IMR-90 (cell line): ENCODE results near the gene KMT2E. TPM values are rescaled to one million over a fixed set of nuclear protein-coding genes. Genes with fewer than 3 reads are reported as not detected.

Experiments used
- ATAC-seq: fragments of 200-7000 bp; cut with Tn5 transposase; 2 replicates; pipeline ENCODE4 v1.9.1; 2020; ENCODE audit warnings: low read depth, mild to moderate bottlenecking, moderate library complexity
- BruUV-seq: library from RNA; stranded (reverse); fragments of 400-500 nt; replicated peaks from 2 replicates; lab custom pipeline; 2021; lab: Mats Ljungman, UMichigan
- CTCF ChIA-PET: fragments of 300-600 bp; formaldehyde crosslinking; extraction: SDS; loops from one replicate; lab custom pipeline; 2021; ENCODE audit warnings: antibody characterized with exemption; lab: Yijun Ruan, JAX
- POLR2A ChIA-PET: fragments of 300-600 bp; sonication (Branson Sonifier 250); formaldehyde crosslinking; loops from one replicate; lab custom pipeline; 2022; ENCODE audit warnings: antibody characterized with exemption; ENCODE audit not compliant: unreplicated experiment; lab: Charles Lee
- DNase-seq: peaks from one replicate; pipeline ENCODE4 v3.0.0; 2013
- H2AFZ ChIP-seq: replicated peaks from 2 replicates; pipeline ENCODE3; 2013; ENCODE audit warnings: low read length, mild to moderate bottlenecking; ENCODE audit not compliant: poor library complexity
- H2AK5ac ChIP-seq: 2 replicates; pipeline ENCODE4 v1.6.1; 2013; ENCODE audit warnings: low read depth, low read length, inconsistent platforms
- H2AK9ac ChIP-seq: replicated peaks from 2 replicates; pipeline ENCODE3; 2013; ENCODE audit warnings: mild to moderate bottlenecking, low read depth, low read length, moderate library complexity; ENCODE audit not compliant: poor library complexity
- H2BK120ac ChIP-seq: 2 replicates; pipeline ENCODE4 v1.6.1; 2013; ENCODE audit warnings: low read depth, low read length, inconsistent platforms
- H2BK15ac ChIP-seq: 3 replicates; pipeline ENCODE4 v1.6.1; 2013; ENCODE audit warnings: low read depth, low read length, inconsistent platforms
- H2BK20ac ChIP-seq: 2 replicates; pipeline ENCODE4 v1.6.1; 2013; ENCODE audit warnings: low read depth, mild to moderate bottlenecking, inconsistent platforms, low read length, moderate library complexity
- H2BK5ac ChIP-seq: 2 replicates; pipeline ENCODE4 v1.6.1; 2013; ENCODE audit warnings: mild to moderate bottlenecking, low read depth, low read length, inconsistent platforms; ENCODE audit not compliant: poor library complexity, severe bottlenecking
- H3K14ac ChIP-seq: replicated peaks from 2 replicates; pipeline ENCODE4 v1.6.1; 2013; ENCODE audit warnings: low read depth, low read length, inconsistent platforms
- H3K18ac ChIP-seq: 2 replicates; pipeline ENCODE4 v1.6.1; 2013; ENCODE audit warnings: low read depth, low read length, control low read depth
- H3K23ac ChIP-seq: 2 replicates; pipeline ENCODE4 v1.6.1; 2013; ENCODE audit warnings: low read depth, low read length, inconsistent platforms
- H3K27ac ChIP-seq: 2 replicates; pipeline ENCODE4 v1.5.1; 2013; ENCODE audit warnings: mild to moderate bottlenecking, control low read depth, low read length; ENCODE audit not compliant: insufficient read depth
- H3K27me3 ChIP-seq: 2 replicates; pipeline ENCODE4 v1.6.1; 2013; ENCODE audit warnings: low read length; ENCODE audit not compliant: control insufficient read depth, insufficient read depth
- H3K36me3 ChIP-seq: 2 replicates; pipeline ENCODE4 v1.6.1; 2013; ENCODE audit warnings: low read length, mixed read lengths; ENCODE audit not compliant: control insufficient read depth, insufficient read depth
- H3K4ac ChIP-seq: 2 replicates; pipeline ENCODE4 v1.6.1; 2013; ENCODE audit warnings: low read depth, low read length, inconsistent platforms
- H3K4me1 ChIP-seq: 2 replicates; pipeline ENCODE4 v1.6.1; 2013; ENCODE audit warnings: low read length, mixed read lengths; ENCODE audit not compliant: control insufficient read depth, insufficient read depth
- H3K4me2 ChIP-seq: 2 replicates; pipeline ENCODE4 v1.6.1; 2013; ENCODE audit warnings: low read depth, mild to moderate bottlenecking, control low read depth, low read length, moderate library complexity
- H3K4me3 ChIP-seq: 2 replicates; pipeline ENCODE4 v1.5.1; 2013; ENCODE audit warnings: low read depth, mild to moderate bottlenecking, control low read depth, low read length, moderate library complexity; ENCODE audit not compliant: insufficient read depth
- H3K56ac ChIP-seq: 2 replicates; pipeline ENCODE4 v1.6.1; 2013; ENCODE audit warnings: low read length, inconsistent platforms; ENCODE audit not compliant: insufficient read depth; ENCODE audit errors: extremely low read depth
- H3K79me1 ChIP-seq, 2 experiments: 2 replicates each; pipeline ENCODE4 v1.6.1; 2013; ENCODE audit warnings: low read length in 2 of 2, inconsistent platforms in 1 of 2, low read depth in 1 of 2
- H3K9ac ChIP-seq: 2 replicates; pipeline ENCODE4 v1.6.1; 2013; ENCODE audit warnings: low read depth, low read length, control low read depth
- H3K9me1 ChIP-seq: 2 replicates; pipeline ENCODE4 v1.6.1; 2013; ENCODE audit warnings: low read length, inconsistent platforms; ENCODE audit not compliant: insufficient read depth
- H3K9me3 ChIP-seq: 2 replicates; pipeline ENCODE4 v1.6.1; 2013; ENCODE audit warnings: low read length; ENCODE audit not compliant: control insufficient read depth, insufficient read depth
- H4K20me1 ChIP-seq: 2 replicates; pipeline ENCODE4 v1.6.1; 2013; ENCODE audit warnings: low read length, inconsistent platforms; ENCODE audit not compliant: insufficient read depth
- H4K5ac ChIP-seq: 2 replicates; pipeline ENCODE4 v1.6.1; 2013; ENCODE audit warnings: mild to moderate bottlenecking, low read depth, low read length, control low read depth
- H4K8ac ChIP-seq, 2 experiments: 2 replicates each; pipeline ENCODE4 v1.6.1; 2013; ENCODE audit warnings: low read depth in 2 of 2, low read length in 2 of 2, control low read depth in 1 of 2, inconsistent platforms in 1 of 2
- H4K91ac ChIP-seq: 2 replicates; pipeline ENCODE4 v1.6.1; 2013; ENCODE audit warnings: low read depth, low read length, inconsistent platforms; ENCODE audit not compliant: insufficient read depth
- MAFK ChIP-seq: IDR thresholded peaks from 2 replicates; pipeline ENCODE4 v1.6.1; 2012; ENCODE audit warnings: low read depth, low read length, improper control_type of control experiment
- RAD21 ChIP-seq: IDR thresholded peaks from 2 replicates; pipeline ENCODE4 v1.6.1; 2012; ENCODE audit warnings: low read length, improper control_type of control experiment
- RCOR1 ChIP-seq: IDR thresholded peaks from 2 replicates; pipeline ENCODE4 v1.6.1; 2012; ENCODE audit warnings: mild to moderate bottlenecking, low read length, improper control_type of control experiment; ENCODE audit not compliant: insufficient replicate concordance
- USF2 ChIP-seq: fragments of 150-350 bp; IDR thresholded peaks from 2 replicates; pipeline ENCODE4 v1.6.1; 2017; ENCODE audit warnings: mild to moderate bottlenecking, antibody characterized with exemption, low read length, low read depth
- WGBS, 2 experiments: methylation state at CpG; one replicate each; pipeline versions ENCODE4 v1.1.5 to v1.1.7; 2013; ENCODE audit warnings: missing lambda C conversion rate in 2 of 2; ENCODE audit not compliant: insufficient read length in 1 of 2; ENCODE audit errors: extremely low coverage in 2 of 2; 5-methylcytosine and 5-hydroxymethylcytosine counted together
- dilution Hi-C: fragments of 300-500 bp; cut with HindIII; formaldehyde crosslinking; loops from one replicate; pipeline ENCODE4 v1.14.3; 2018; ENCODE audit warnings: low sequenced_read_pairs; ENCODE audit not compliant: unreplicated experiment
- in situ Hi-C: fragments of 300-500 bp; cut with MboI; formaldehyde crosslinking; loops from 3 replicates; pipeline ENCODE4 v1.14.3; 2019; ENCODE audit warnings: low sequenced_read_pairs, inconsistent platforms, mixed read lengths
- intact Hi-C: fragments of 100-400 bp; cut with micrococcal nuclease; formaldehyde crosslinking; loops from 2 replicates; pipeline ENCODE4 v1.10.0; 2022
- polyA plus RNA-seq, 3 experiments: library from polyadenylated mRNA; depleted of rRNA; stranded (reverse); fragments of >200 nt; gene quantifications; 2 replicates each; pipeline ENCODE4 v1.2.3, GENCODE V29; 2012; ENCODE audit warnings: low replicate concordance in 1 of 3
- total RNA-seq: library from RNA; depleted of rRNA; stranded (reverse); fragments of >200 nt; gene quantifications from 2 replicates; pipeline ENCODE4 v1.2.3, GENCODE V29; 2012

Gene KMT2E
- total and polyA plus RNA-seq, 2 of the 4 experiments (the other 2 are of a cell fraction) = 16.8 to 79.2 TPM

- no peak overlapping the region for H3K56ac ChIP-seq
- H4K20me1 ChIP-seq = peaks cover 95% of the 10 kb centered on the region
- no peaks in the 10 kb centered on the region; the same call in 1 of the 2 replicates for H3K36me3 ChIP-seq
- no peak overlapping the region for H2BK15ac ChIP-seq
- H3K4ac ChIP-seq = no peak overlapping the region
- peaks cover 8% of the 10 kb centered on the region for H3K4me1 ChIP-seq
- POLR2A ChIA-PET = no interaction called here
- peaks cover 20% of the 10 kb centered on the region for H3K9me1 ChIP-seq
- no peak overlapping the region for H2BK120ac ChIP-seq
- H4K8ac ChIP-seq = no peak overlapping the region
- in situ Hi-C loops (no loop called here), dilution Hi-C loops (no loop called here), intact Hi-C loops (no loop called here)
- H2BK5ac ChIP-seq = no peak overlapping the region
- H3K14ac ChIP-seq = no peak overlapping the region
- H2AK9ac ChIP-seq = no peak overlapping the region
- H3K9ac ChIP-seq = no peak overlapping the region
- no CpG with 5 or more reads among the region's 2 CpGs for WGBS, 2 experiments
- H2BK20ac ChIP-seq = no peak overlapping the region
- no TSS peak for BruUV-seq
- peaks cover 3 to 53% of the 10 kb centered on the region in 2 experiments; a peak in 2 of 4 replicates for H3K79me1 ChIP-seq
- CTCF ChIA-PET = interaction anchor here (1.1 kb wide), 2 partner anchors 12 to 14 kb away, joined by 3 read pairs; no protein-coding TSS in a partner anchor
- ATAC-seq (no peak), DNase-seq (no peak)
- no peak overlapping the region for H4K5ac ChIP-seq
- no peak for TF ChIP-seq RCOR1
- TF ChIP-seq MAFK = peak; percentile 41; the same call in 1 of the 2 replicates
- no peak for TF ChIP-seq RAD21
- no peak for TF ChIP-seq USF2
- H3K23ac ChIP-seq = no peak overlapping the region
- H2AFZ ChIP-seq = no peak overlapping the region
- no peak overlapping the region for H3K4me2 ChIP-seq
- no peak overlapping the region for H3K27ac ChIP-seq
- H4K91ac ChIP-seq = no peak overlapping the region
- no peak overlapping the region for H3K4me3 ChIP-seq
- no peaks in the 10 kb centered on the region for H3K27me3 ChIP-seq
- no peak overlapping the region for H3K18ac ChIP-seq
- no peaks in the 10 kb centered on the region for H3K9me3 ChIP-seq
- H2AK5ac ChIP-seq = no peak overlapping the region
These were observed 12.7 kb downstream of the KMT2E start for GRCh38 chr7:105026750-105027149.
